Colonic mucosa (tissue), 4 donors: ENCODE data around the gene SCFD2. TPM values are rescaled to one million over a fixed set of nuclear protein-coding genes. Genes with fewer than 3 reads are reported as not detected.

ENCODE experiments used
- DNase-seq: peaks from one replicate; pipeline ENCODE4 v3.0.0-alpha.2; 2020
- H3K27ac ChIP-seq: fragments of 200-600 bp; one replicate; pipeline ENCODE4 v1.8.0; 2021
- H3K27me3 ChIP-seq: fragments of 200-600 bp; one replicate; pipeline ENCODE4 v1.8.0; 2021
- H3K36me3 ChIP-seq: fragments of 200-600 bp; one replicate; pipeline ENCODE4 v1.8.0; 2021
- H3K4me1 ChIP-seq: fragments of 200-600 bp; one replicate; pipeline ENCODE4 v1.8.0; 2021; ENCODE audit warnings: mild to moderate bottlenecking
- H3K4me3 ChIP-seq: fragments of 200-600 bp; one replicate; pipeline ENCODE4 v1.8.0; 2021
- H3K9ac ChIP-seq, 2 donors: one replicate each; pipeline ENCODE4 v1.7.0; 2013; ENCODE audit warnings: control low read depth in 2 of 2, low read depth in 2 of 2, low read length in 2 of 2
- H3K9me3 ChIP-seq: fragments of 200-600 bp; one replicate; pipeline ENCODE4 v1.8.0; 2021
- intact Hi-C: fragments of 100-400 bp; cut with DNase I; formaldehyde crosslinking; loops from one replicate; pipeline ENCODE4 v1.14.1; 2022
- total RNA-seq, 2 donors: library from RNA; stranded (reverse); fragmentation: NEBNext Ultra II Directional in 1 of 2; extraction: Animal tissue kit (Norgen Biotek cat#: 25700) in 1 of 2; gene quantifications; one replicate each; pipeline ENCODE4 v1.2.1, GENCODE V29; 2021
- TF ChIP-seq, protein P1 (sequence below): fragments of 200-600 bp; IDR thresholded peaks from one replicate; pipeline ENCODE4 v1.8.0; 2022; ENCODE audit warnings: antibody characterized with exemption, mild to moderate bottlenecking
- donor health status: healthy.
- donor health status: DM: no; HTN: no; CAD: no.
- donor health status: DM: no; HTN: no; CAD: no.

SCFD2 gene
- total RNA-seq, 2 donors from 2014 or later: 11.5 to 29.4 TPM

DNA sequence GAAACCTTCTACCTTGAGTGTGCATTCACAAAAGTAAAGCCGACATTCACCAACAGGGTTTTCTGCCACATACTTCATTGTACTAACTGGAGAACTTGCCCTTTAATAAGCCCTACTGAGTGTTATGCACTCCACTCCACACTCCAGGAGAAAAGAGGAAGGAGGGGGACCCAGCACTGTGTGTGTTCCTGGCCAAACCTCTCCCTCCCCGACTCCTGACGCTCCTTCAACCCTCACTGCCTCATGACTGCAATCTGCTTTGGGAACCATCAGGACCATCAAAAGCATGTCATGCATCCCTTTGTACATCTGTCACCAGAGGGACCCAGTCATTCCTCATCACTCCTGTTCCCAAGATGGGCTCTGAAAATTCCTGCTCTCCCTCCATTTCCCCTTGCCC, 360.1 kb downstream of the SCFD2 start:
- intact Hi-C loops: no loop called here
- DNase-seq: no peak
- TF ChIP-seq, protein P1, sequence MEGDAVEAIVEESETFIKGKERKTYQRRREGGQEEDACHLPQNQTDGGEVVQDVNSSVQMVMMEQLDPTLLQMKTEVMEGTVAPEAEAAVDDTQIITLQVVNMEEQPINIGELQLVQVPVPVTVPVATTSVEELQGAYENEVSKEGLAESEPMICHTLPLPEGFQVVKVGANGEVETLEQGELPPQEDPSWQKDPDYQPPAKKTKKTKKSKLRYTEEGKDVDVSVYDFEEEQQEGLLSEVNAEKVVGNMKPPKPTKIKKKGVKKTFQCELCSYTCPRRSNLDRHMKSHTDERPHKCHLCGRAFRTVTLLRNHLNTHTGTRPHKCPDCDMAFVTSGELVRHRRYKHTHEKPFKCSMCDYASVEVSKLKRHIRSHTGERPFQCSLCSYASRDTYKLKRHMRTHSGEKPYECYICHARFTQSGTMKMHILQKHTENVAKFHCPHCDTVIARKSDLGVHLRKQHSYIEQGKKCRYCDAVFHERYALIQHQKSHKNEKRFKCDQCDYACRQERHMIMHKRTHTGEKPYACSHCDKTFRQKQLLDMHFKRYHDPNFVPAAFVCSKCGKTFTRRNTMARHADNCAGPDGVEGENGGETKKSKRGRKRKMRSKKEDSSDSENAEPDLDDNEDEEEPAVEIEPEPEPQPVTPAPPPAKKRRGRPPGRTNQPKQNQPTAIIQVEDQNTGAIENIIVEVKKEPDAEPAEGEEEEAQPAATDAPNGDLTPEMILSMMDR: no peak
- no peaks in the 10 kb centered on the region for H3K27me3 ChIP-seq
- H3K27ac ChIP-seq: no peak overlapping the region
- no peak overlapping the region for H3K4me3 ChIP-seq
- H3K36me3 ChIP-seq: no peaks in the 10 kb centered on the region
- no peak overlapping the region for H3K9ac ChIP-seq
- H3K4me1 ChIP-seq: no peaks in the 10 kb centered on the region
- no peaks in the 10 kb centered on the region for H3K9me3 ChIP-seq

DNA sequence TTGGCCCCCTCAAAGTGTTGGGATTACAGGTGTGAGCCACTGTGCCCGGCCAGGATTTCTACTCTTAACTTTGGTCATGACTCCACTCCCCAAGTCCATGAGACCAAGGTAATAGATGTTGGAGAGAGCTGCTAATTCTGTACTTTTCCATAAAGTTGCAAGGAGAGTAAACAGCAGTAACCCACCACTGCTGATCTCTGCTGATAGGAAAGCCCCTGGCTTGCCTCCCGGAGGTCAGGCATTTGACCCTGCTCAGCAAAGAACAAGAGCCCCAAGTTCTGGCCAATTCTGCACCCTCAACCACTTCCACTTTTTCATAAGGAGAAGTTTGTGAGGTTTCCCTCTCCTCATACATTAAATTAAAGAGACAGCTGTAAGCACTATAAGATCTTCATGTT, 360.7 kb downstream of the SCFD2 start:
- intact Hi-C loops: no loop called here
- Histone ChIP-seq H3K27me3 (no peaks in the 10 kb centered on the region), H3K4me1 (no peaks in the 10 kb centered on the region), H3K27ac (no peak overlapping the region), H3K9me3 (no peaks in the 10 kb centered on the region), H3K36me3 (no peaks in the 10 kb centered on the region), H3K9ac (no peak overlapping the region), H3K4me3 (no peak overlapping the region)
- TF ChIP-seq, protein P1: no peak
- DNase-seq: no peak

DNA sequence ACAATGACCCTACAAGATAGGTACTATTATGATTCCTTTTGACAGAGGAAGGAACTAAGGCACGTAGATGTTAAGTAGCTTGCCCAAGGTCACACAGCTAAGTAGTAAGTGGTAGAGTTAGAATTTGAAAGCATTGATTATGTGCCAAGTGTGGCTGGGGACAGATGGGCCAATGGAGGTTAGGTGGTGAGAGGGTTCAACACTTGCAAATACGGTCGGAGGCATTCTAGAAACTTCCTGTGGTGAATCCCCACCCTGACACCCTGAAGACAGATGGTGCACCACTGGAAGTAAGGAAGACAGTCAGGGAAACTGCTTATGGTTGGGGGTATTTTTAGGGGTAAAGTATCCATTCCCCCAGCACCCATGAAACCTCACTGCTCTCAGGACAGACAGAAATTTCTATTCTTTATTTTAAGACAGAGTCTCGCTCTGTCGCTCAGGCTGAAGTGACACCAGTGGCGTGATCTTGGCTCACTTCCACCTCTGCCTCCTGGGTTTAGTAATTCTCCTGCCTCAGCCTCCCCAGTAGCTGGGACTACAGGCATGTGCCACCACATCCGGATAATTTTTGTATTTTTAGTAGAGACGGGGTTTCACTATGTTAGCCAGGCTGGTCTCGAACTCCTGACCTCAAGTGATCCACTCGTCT, 361.2 kb downstream of the SCFD2 start:
- H3K9me3 ChIP-seq: no peaks in the 10 kb centered on the region
- DNase-seq: no peak
- intact Hi-C loops: no loop called here
- no peak overlapping the region for H3K4me3 ChIP-seq
- TF ChIP-seq, protein P1: no peak
- no peak overlapping the region for H3K9ac ChIP-seq
- no peak overlapping the region for H3K27ac ChIP-seq
- H3K4me1 ChIP-seq: no peaks in the 10 kb centered on the region
- H3K36me3 ChIP-seq: no peaks in the 10 kb centered on the region
- H3K27me3 ChIP-seq: no peaks in the 10 kb centered on the region

DNA sequence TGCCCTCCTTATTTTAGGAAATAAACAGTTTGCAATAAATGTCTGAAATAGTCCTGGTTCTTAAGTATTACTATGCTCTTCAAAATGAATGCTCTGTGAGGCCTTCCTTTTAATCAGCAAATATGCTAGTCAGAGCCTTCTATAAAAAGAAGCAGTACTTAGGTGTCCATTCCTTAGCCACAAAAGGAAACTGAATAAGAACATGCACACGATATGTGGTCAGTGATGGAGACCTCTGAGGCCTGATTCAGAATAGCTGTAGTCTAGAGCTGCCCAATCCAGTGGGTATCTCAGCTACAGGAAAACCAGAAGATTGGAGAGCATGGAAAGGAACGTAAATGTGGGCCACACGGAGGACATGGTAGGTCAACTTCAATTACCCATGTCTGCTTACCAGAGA, 361.9 kb downstream of the SCFD2 start:
- Histone ChIP-seq H3K4me1 (no peaks in the 10 kb centered on the region), H3K9me3 (no peaks in the 10 kb centered on the region), H3K27me3 (no peaks in the 10 kb centered on the region), H3K4me3 (no peak overlapping the region), H3K36me3 (no peaks in the 10 kb centered on the region), H3K9ac (no peak overlapping the region), H3K27ac (no peak overlapping the region)
- DNase-seq: no peak
- TF ChIP-seq, protein P1: no peak
- intact Hi-C loops: no loop called here

DNA sequence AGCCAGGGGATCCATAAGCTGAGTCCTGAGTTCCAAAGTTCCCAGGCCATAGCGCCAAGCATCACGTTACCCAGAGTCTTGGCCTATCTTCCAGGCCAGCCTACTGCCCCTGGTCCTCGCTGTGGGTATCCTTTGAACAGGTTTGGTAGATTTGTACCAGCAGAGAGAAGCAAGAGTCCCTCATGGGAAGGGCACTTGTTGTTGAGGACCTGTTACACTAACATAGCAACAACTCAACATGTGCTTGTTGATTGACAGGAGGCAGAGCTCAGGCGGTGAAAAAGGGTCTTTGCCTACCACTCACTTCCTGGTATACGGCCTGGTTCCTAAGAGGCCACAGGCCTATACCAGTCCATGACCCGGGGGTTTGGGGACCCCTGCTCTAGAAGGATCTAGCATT, 365.3 kb downstream of the SCFD2 start:
- Histone ChIP-seq H3K9ac (no peak overlapping the region), H3K4me1 (no peaks in the 10 kb centered on the region), H3K9me3 (no peaks in the 10 kb centered on the region), H3K36me3 (no peaks in the 10 kb centered on the region), H3K27ac (no peak overlapping the region), H3K27me3 (no peaks in the 10 kb centered on the region), H3K4me3 (no peak overlapping the region)
- no peak for DNase-seq
- TF ChIP-seq, protein P1: no peak
- intact Hi-C loops: no loop called here
